ENCODE measurements around the gene FANCI.
"Not testable (repeated sequence)": the region's sequence is repeated elsewhere in the genome, so short reads cannot be mapped to it uniquely, and the experiment has no call there.

FANCI gene

DNA sequence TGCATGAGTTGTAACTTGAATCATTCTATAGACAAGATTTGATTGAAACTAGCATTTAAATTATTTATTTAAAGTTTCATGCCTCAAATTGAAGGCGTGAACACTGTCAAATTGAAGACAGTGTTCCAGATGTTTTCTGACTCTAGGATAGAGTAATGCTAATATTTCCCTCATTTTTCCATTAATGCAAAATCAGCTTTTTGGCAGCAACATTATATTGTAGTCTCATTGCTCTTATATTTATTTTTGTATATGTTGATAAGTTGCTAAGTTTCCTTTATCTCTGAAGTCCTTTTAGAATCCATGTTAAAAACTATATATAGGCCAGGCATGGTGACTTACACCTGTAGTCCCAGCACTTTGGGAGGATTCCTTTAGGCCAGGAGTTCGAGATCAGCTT lies 4.8 kb downstream of the FANCI start:
- no peaks in the 10 kb centered on the region for H3K27me3 ChIP-seq
- TF ChIP-seq, protein P1, sequence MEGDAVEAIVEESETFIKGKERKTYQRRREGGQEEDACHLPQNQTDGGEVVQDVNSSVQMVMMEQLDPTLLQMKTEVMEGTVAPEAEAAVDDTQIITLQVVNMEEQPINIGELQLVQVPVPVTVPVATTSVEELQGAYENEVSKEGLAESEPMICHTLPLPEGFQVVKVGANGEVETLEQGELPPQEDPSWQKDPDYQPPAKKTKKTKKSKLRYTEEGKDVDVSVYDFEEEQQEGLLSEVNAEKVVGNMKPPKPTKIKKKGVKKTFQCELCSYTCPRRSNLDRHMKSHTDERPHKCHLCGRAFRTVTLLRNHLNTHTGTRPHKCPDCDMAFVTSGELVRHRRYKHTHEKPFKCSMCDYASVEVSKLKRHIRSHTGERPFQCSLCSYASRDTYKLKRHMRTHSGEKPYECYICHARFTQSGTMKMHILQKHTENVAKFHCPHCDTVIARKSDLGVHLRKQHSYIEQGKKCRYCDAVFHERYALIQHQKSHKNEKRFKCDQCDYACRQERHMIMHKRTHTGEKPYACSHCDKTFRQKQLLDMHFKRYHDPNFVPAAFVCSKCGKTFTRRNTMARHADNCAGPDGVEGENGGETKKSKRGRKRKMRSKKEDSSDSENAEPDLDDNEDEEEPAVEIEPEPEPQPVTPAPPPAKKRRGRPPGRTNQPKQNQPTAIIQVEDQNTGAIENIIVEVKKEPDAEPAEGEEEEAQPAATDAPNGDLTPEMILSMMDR (IDR thresholded peaks at IDR 0.05) = no peak
- H3K4me1 ChIP-seq (ENCODE audit: control insufficient read depth in 1 of 2, insufficient read depth in 1 of 2, low read depth in 1 of 2, low read length in 1 of 2) = peaks cover 8 to 12% of the 10 kb centered on the region in 2 experiments
- no peak overlapping the region for H3K4me3 ChIP-seq (ENCODE audit: low read depth in 1 of 2, low read length in 1 of 2)
- H3K9me3 ChIP-seq = no peaks in the 10 kb centered on the region
- peaks cover 8% of the 10 kb centered on the region for H3K36me3 ChIP-seq
- no peak overlapping the region for H3K27ac ChIP-seq

GRCh38 chr15:89250142-89250541 lies 6.4 kb downstream of the FANCI start:
- not testable (repeated sequence) for H3K4me1 ChIP-seq (ENCODE audit: control insufficient read depth in 1 of 2, insufficient read depth in 1 of 2, low read depth in 1 of 2, low read length in 1 of 2); H3K27ac ChIP-seq; H3K27me3 ChIP-seq; H3K4me3 ChIP-seq (ENCODE audit: low read depth in 1 of 2, low read length in 1 of 2); H3K9me3 ChIP-seq
- peaks cover 16% of the 10 kb centered on the region for H3K36me3 ChIP-seq

- H3K27me3 ChIP-seq; H3K27ac ChIP-seq; H3K4me3 ChIP-seq (ENCODE audit: low read depth in 1 of 2, low read length in 1 of 2); H3K4me1 ChIP-seq (ENCODE audit: control insufficient read depth in 1 of 2, insufficient read depth in 1 of 2, low read depth in 1 of 2, low read length in 1 of 2); H3K9me3 ChIP-seq: not testable (repeated sequence)
- H3K36me3 ChIP-seq = peaks cover 66% of the 10 kb centered on the region
Measured at GRCh38 chr15:89277281-89277680, 33.5 kb downstream of the FANCI start.

DNA sequence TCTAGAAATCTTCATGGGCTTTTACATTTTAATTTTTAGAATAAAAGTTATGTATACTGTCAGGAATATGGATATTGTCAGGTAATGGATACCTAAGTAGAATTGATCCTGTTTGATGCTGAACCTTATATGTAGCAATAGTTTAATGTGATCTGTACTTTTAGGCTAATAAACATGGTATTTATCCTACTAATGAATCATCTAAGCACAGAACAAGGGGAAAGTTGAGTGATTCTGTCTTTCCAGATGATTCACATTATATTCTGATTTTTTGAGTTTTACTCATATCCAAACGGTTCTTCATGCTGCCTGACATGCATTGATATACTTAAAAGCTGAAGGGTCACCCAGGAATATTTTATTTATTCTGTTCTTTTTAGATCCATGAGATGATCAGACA lies 34.5 kb downstream of the FANCI start:
- no peak overlapping the region for H3K27ac ChIP-seq
- H3K4me3 ChIP-seq (ENCODE audit: low read depth in 1 of 2, low read length in 1 of 2) = no peak overlapping the region
- H3K4me1 ChIP-seq (ENCODE audit: control insufficient read depth in 1 of 2, insufficient read depth in 1 of 2, low read depth in 1 of 2, low read length in 1 of 2) = no peaks in the 10 kb centered on the region
- H3K9me3 ChIP-seq = no peaks in the 10 kb centered on the region
- TF ChIP-seq, protein P1 (IDR thresholded peaks at IDR 0.05) = no peak
- H3K36me3 ChIP-seq = peaks cover 76% of the 10 kb centered on the region
- no peaks in the 10 kb centered on the region for H3K27me3 ChIP-seq

DNA sequence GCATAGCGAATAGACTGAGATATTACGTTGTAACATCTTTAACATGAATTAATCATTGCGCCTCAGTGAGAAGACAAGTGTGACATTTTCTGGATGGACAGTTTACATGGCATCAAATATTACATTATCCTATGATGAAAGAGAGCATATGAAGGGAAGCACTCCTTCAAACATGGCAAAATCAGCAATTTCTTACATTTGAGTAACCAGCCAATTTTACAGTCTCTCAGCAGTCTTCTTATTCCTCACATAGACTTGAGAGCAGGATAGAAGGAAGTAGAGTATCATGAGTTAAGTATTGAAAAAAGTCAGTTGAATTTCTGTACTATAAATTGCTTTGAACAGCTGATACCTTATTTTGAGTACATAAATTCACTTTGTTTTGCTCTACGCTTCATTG lies 38.9 kb downstream of the FANCI start:
- H3K9me3 ChIP-seq = no peaks in the 10 kb centered on the region
- H3K27ac ChIP-seq = no peak overlapping the region
- no peak overlapping the region for H3K4me3 ChIP-seq (ENCODE audit: low read depth in 1 of 2, low read length in 1 of 2)
- H3K4me1 ChIP-seq (ENCODE audit: control insufficient read depth in 1 of 2, insufficient read depth in 1 of 2, low read depth in 1 of 2, low read length in 1 of 2) = no peaks in the 10 kb centered on the region
- TF ChIP-seq, protein P1 (IDR thresholded peaks at IDR 0.05) = no peak
- H3K27me3 ChIP-seq = no peaks in the 10 kb centered on the region
- peaks cover 86% of the 10 kb centered on the region for H3K36me3 ChIP-seq

GRCh38 chr15:89283201-89283600 lies 39.4 kb downstream of the FANCI start:
- H3K4me3 ChIP-seq (ENCODE audit: low read depth in 1 of 2, low read length in 1 of 2) = no peak overlapping the region

More at GRCh38 chr15:89283201-89283600, 39.4 kb downstream of the FANCI start:
- Histone ChIP-seq H3K27me3 (no peaks in the 10 kb centered on the region), H3K9me3 (no peaks in the 10 kb centered on the region), H3K27ac (no peak overlapping the region), H3K4me1 (ENCODE audit: control insufficient read depth in 1 of 2, insufficient read depth in 1 of 2, low read depth in 1 of 2, low read length in 1 of 2) (no peaks in the 10 kb centered on the region), H3K36me3 (peaks cover 88% of the 10 kb centered on the region)
- TF ChIP-seq, protein P1 (IDR thresholded peaks at IDR 0.05) = no peak

All from neutrophil (primary cell).